ENCODE results near the gene FAM193B. TPM values are rescaled to one million over a fixed set of nuclear protein-coding genes. Genes with fewer than 3 reads are reported as not detected.

Gene FAM193B
- polyA plus RNA-seq, 2 of the 4 experiments (the other 2 are of a cell fraction), result 19.4 to 28.9 TPM

DNA sequence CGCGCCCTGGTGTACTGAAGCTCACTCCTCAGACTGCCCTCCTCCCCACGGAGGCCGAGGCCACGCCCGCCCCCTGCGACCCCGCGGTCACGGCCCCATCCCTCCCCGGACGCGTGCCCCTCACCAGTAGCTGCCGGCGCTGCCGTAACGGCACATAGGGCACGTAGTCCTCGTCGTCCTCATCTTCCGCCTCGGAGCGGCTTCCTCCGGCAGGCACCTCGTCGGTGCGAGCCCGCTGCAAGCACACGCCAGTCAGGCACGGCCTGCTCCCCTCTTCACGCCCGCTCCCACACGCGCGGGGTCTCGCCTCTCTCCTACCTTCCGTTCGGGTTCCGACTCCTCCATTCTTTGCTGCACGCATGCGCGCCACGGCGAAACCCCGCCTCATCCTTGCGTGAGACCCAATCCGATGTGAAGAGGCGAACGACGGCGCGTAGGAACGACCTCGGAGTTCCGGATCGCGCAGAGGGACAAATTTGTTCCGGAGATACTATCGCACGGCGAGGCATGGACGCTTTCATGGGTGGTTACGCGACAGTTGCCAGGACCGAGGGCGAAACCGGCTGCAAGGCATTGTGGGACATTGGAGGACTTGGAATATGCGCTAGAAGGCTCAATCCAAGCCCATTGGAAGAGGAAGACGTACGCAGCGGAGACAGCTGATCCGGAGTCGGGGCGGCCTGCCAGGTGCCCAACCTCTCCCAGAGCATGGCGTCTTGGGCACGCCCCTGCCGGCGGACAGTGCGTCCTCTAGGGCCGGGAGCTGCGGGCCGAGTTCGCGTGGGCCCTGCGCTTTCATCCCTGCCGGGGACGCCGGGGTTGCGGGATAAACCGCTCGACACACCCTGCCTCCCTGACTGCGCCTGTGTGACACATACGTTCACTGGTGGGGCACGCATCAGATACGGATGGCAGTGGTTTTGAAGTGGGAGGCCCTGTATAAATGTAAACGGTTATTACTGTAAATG, 37.5 kb downstream of the FAM193B start, which contains the start of gene DDX41 (continued):
- TF ChIP-seq, protein P1, sequence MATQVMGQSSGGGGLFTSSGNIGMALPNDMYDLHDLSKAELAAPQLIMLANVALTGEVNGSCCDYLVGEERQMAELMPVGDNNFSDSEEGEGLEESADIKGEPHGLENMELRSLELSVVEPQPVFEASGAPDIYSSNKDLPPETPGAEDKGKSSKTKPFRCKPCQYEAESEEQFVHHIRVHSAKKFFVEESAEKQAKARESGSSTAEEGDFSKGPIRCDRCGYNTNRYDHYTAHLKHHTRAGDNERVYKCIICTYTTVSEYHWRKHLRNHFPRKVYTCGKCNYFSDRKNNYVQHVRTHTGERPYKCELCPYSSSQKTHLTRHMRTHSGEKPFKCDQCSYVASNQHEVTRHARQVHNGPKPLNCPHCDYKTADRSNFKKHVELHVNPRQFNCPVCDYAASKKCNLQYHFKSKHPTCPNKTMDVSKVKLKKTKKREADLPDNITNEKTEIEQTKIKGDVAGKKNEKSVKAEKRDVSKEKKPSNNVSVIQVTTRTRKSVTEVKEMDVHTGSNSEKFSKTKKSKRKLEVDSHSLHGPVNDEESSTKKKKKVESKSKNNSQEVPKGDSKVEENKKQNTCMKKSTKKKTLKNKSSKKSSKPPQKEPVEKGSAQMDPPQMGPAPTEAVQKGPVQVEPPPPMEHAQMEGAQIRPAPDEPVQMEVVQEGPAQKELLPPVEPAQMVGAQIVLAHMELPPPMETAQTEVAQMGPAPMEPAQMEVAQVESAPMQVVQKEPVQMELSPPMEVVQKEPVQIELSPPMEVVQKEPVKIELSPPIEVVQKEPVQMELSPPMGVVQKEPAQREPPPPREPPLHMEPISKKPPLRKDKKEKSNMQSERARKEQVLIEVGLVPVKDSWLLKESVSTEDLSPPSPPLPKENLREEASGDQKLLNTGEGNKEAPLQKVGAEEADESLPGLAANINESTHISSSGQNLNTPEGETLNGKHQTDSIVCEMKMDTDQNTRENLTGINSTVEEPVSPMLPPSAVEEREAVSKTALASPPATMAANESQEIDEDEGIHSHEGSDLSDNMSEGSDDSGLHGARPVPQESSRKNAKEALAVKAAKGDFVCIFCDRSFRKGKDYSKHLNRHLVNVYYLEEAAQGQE (IDR thresholded peaks at IDR 0.05), result no peak; the same call in 1 of the 2 replicates
- peak; percentile 87 for TF ChIP-seq KDM5A (IDR thresholded peaks at IDR 0.05)
- TF ChIP-seq TP53 (CRISPR knock-in tag; IDR thresholded peaks at IDR 0.05), result no peak
- TF ChIP-seq, protein P2, sequence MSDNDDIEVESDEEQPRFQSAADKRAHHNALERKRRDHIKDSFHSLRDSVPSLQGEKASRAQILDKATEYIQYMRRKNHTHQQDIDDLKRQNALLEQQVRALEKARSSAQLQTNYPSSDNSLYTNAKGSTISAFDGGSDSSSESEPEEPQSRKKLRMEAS (IDR thresholded peaks at IDR 0.05), result peak; percentile 97
- peak; percentile 92 for TF ChIP-seq GATA3 (IDR thresholded peaks at IDR 0.05; ENCODE audit: borderline replicate concordance)
- peak in 1 of 2 experiments; percentile 93; a peak in 3 of 5 replicates for TF ChIP-seq JUN (IDR thresholded peaks at IDR 0.05)
- peak; percentile 23; the same call in 1 of the 2 replicates for TF ChIP-seq PHF8 (IDR thresholded peaks at IDR 0.05; ENCODE audit: borderline replicate concordance, low read depth)
- TF ChIP-seq MAFK (IDR thresholded peaks at IDR 0.05; ENCODE audit: partially characterized antibody), result no peak
- peak; percentile 79 for TF ChIP-seq POLR2A (IDR thresholded peaks at IDR 0.05; ENCODE audit: low read length)
- TF ChIP-seq EHMT2 (IDR thresholded peaks at IDR 0.05; ENCODE audit: low read depth), result no peak
- TF ChIP-seq CBX8 (IDR thresholded peaks at IDR 0.05), result no peak
- no peak for TF ChIP-seq HDAC2 (IDR thresholded peaks at IDR 0.05)
- TF ChIP-seq CHD4 (IDR thresholded peaks at IDR 0.05; ENCODE audit: borderline replicate concordance), result no peak
- peak; percentile 35; the same call in 1 of the 2 replicates for TF ChIP-seq MYC (IDR thresholded peaks at IDR 0.05; ENCODE audit: borderline replicate concordance, low read length)
- TF ChIP-seq, protein P3, sequence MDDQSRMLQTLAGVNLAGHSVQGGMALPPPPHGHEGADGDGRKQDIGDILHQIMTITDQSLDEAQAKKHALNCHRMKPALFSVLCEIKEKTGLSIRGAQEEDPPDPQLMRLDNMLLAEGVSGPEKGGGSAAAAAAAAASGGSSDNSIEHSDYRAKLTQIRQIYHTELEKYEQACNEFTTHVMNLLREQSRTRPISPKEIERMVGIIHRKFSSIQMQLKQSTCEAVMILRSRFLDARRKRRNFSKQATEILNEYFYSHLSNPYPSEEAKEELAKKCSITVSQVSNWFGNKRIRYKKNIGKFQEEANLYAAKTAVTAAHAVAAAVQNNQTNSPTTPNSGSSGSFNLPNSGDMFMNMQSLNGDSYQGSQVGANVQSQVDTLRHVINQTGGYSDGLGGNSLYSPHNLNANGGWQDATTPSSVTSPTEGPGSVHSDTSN (IDR thresholded peaks at IDR 0.05), result peak; percentile 82; the same call in 1 of the 2 replicates
- TF ChIP-seq, protein P4, sequence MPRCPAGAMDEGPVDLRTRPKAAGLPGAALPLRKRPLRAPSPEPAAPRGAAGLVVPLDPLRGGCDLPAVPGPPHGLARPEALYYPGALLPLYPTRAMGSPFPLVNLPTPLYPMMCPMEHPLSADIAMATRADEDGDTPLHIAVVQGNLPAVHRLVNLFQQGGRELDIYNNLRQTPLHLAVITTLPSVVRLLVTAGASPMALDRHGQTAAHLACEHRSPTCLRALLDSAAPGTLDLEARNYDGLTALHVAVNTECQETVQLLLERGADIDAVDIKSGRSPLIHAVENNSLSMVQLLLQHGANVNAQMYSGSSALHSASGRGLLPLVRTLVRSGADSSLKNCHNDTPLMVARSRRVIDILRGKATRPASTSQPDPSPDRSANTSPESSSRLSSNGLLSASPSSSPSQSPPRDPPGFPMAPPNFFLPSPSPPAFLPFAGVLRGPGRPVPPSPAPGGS (IDR thresholded peaks at IDR 0.05), result 0 out of 3 replicates have a peak, but pooled peaks have one; percentile 57

DNA sequence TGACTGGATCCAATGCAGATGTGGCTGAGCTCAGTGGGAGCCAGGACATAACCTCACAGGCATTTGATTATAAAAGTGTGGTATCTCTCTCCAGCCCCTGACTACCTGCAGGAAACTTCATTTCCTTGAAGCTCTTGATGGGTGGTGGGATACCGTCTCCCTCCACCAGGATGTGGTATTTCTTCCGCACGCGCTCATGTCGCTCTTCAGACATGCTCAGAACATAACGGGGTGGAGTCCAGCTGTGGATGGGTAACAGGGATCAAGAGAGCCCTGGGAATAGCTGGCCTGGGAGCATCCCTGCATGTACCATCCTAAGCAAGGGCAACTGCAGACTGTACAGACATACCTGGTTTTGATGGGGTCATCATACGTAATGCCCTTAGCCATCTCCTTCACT, 38.8 kb downstream of the FAM193B start:
- no peaks in the 10 kb centered on the region for H3K9me3 ChIP-seq
- no peak overlapping the region; a peak in 1 of 6 replicates for H3K27ac ChIP-seq
- TF ChIP-seq GATA3 (IDR thresholded peaks at IDR 0.05; ENCODE audit: borderline replicate concordance), result no peak
- TF ChIP-seq, protein P5, sequence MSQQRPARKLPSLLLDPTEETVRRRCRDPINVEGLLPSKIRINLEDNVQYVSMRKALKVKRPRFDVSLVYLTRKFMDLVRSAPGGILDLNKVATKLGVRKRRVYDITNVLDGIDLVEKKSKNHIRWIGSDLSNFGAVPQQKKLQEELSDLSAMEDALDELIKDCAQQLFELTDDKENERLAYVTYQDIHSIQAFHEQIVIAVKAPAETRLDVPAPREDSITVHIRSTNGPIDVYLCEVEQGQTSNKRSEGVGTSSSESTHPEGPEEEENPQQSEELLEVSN (IDR thresholded peaks at IDR 0.05; ENCODE audit: borderline replicate concordance, low read depth), result no peak
- TF ChIP-seq, protein P6, sequence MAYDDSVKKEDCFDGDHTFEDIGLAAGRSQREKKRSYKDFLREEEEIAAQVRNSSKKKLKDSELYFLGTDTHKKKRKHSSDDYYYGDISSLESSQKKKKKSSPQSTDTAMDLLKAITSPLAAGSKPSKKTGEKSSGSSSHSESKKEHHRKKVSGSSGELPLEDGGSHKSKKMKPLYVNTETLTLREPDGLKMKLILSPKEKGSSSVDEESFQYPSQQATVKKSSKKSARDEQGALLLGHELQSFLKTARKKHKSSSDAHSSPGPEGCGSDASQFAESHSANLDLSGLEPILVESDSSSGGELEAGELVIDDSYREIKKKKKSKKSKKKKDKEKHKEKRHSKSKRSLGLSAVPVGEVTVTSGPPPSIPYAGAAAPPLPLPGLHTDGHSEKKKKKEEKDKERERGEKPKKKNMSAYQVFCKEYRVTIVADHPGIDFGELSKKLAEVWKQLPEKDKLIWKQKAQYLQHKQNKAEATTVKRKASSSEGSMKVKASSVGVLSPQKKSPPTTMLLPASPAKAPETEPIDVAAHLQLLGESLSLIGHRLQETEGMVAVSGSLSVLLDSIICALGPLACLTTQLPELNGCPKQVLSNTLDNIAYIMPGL (CRISPR knock-in tag; IDR thresholded peaks at IDR 0.05; ENCODE audit: borderline replicate concordance), result no peak
- H3K4me1 ChIP-seq, result peaks cover 19% of the 10 kb centered on the region
- H3K4me3 ChIP-seq, result peak overlapping the region; percentile 98
- 83% methylated on average over 7 of the region's 7 CpGs for WGBS (ENCODE audit: missing lambda C conversion rate)
- ChIA-PET POLR2A (interaction anchor here (1.3 kb wide), 1 partner anchor 31 kb away, joined by 3 read pairs; no protein-coding TSS in a partner anchor), CTCF (interaction anchor here (0.8 to 2.8 kb wide), 9 partner anchors 9 to 111 kb away, joined by 3 to 29 read pairs (median 3); no protein-coding TSS in a partner anchor)
- DNase-seq (ENCODE audit: low read depth in 1 of 2, low spot score in 1 of 2), result no peak
- no peak for FAIRE-seq
- H3K4me2 ChIP-seq, result peak overlapping the region; percentile 100
- no peak for ATAC-seq

Data from A549 (cell line).